Measurements from ENCODE around the gene CEP63.

GRCh38 chr3:134525293-134525692 is 39.4 kb downstream of the CEP63 start:
- TF ChIP-seq CTCF (IDR thresholded peaks at IDR 0.05) (no peak), POLR2A (IDR thresholded peaks at IDR 0.05; ENCODE audit: low read depth) (no peak)
